ENCODE measurements around the gene DDN.

DDN gene

DNA sequence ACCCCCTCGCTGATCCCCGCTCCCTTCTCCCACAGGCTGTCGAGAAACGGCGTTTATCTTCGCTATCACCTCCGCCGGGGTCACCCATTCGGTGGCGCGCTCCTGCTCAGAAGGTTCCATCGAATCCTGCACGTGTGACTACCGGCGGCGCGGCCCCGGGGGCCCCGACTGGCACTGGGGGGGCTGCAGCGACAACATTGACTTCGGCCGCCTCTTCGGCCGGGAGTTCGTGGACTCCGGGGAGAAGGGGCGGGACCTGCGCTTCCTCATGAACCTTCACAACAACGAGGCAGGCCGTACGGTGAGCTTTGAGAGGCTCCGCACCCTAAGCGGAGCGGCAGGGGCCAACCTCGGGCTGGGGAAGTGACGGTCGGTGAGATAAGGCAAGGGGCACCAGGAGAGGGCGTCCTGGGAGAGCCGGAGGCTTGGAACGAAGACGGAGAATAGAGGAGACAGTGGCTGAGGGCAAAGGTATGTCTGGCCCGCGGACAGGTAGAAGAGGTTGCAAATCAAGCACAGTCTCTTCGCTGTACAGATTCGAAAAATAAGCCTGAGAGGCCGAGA, 18.7 kb downstream of the DDN start:
- no peak for DNase-seq

DNA sequence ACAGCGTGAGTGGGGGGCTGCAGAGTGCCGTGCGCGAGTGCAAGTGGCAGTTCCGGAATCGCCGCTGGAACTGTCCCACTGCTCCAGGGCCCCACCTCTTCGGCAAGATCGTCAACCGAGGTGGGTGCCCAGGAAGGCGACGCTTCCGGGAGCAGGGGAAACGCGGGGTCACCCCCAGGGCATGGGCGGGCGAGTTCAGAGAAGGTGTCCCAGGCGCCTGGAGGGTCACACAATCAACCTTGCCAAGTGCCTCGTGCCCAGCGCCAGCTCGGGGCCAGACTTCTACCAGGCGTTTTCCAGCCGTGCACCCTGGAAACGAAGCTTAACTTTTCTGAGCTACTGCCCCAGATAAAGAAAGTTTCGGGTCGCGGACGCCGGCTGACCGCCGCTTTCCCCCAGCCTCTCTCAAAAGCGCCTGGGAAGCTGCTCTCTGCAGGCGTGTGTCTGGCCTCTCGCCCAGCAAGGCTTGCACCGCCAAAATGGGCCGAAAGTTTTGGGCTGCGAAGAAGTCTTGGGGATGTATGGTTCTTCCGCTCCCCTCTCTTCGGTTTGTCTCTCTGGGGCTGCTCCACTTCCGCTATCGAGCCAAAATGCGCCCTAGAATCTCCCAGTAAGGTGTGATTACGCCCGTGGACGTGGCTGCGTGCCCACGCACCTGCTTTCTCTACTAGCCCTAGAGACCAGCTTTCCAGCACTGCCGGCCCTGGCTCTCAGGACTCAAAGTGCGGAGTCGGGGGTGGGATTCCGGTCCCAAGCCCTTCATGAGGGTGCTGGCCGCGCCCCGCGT, 19.4 kb downstream of the DDN start:
- no peak for DNase-seq

DNA sequence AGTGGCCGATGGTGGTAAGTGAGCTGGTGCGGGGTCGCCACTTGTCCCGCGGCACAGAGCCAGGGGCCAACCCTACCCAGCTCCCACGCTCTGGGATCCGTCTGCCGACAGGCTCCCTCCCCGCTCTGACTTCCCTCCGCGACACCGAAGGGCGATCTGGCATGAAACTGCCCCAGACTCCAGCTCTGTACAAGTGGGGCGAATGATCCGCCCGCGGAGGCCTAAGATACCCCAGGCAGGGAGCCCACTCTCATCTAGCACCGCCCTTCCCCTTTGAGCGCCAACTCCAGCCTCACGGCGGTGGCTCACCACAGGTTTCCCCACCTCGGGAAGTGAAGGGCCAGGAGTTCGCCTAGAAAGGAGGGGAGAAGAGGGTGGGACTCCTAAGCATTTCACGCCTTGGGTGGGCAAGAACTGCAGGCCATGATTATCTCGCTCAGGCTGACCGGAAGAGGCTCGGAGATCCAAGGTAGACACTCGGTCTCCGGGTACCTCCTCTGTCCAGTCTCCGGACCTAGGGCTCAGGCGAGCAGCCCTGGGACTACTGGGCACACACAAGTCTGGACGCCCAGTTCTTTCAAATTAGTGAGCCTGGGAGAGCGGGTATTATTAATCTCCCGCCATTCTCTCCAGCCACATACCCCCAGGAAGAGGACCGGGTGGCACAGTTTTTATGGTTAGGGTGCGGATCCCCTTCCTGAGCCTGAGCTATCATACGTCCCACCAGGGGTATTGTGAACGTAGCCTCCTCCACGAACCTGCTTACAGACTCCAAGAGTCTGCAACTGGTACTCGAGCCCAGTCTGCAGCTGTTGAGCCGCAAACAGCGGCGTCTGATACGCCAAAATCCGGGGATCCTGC, 20.2 kb downstream of the DDN start:
- DNase-seq = no peak

DNA sequence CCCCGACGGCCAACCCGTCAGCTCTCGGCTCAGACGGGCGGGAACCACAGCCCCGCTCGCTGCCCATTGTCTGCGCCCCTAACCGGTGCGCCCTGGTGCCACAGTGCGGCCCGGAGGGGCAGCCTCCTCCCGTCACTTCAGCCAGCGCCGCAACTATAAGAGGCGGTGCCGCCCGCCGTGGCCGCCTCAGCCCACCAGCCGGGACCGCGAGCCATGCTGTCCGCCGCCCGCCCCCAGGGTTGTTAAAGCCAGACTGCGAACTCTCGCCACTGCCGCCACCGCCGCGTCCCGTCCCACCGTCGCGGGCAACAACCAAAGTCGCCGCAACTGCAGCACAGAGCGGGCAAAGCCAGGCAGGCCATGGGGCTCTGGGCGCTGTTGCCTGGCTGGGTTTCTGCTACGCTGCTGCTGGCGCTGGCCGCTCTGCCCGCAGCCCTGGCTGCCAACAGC, 20.9 kb downstream of the DDN start, which contains the start of gene WNT1:
WNT1 (plus strand) TSS at position 32 of the 450 bp plus-strand sequence; CDS start at position 361, 329 bp downstream.
- no peak for DNase-seq

DNA sequence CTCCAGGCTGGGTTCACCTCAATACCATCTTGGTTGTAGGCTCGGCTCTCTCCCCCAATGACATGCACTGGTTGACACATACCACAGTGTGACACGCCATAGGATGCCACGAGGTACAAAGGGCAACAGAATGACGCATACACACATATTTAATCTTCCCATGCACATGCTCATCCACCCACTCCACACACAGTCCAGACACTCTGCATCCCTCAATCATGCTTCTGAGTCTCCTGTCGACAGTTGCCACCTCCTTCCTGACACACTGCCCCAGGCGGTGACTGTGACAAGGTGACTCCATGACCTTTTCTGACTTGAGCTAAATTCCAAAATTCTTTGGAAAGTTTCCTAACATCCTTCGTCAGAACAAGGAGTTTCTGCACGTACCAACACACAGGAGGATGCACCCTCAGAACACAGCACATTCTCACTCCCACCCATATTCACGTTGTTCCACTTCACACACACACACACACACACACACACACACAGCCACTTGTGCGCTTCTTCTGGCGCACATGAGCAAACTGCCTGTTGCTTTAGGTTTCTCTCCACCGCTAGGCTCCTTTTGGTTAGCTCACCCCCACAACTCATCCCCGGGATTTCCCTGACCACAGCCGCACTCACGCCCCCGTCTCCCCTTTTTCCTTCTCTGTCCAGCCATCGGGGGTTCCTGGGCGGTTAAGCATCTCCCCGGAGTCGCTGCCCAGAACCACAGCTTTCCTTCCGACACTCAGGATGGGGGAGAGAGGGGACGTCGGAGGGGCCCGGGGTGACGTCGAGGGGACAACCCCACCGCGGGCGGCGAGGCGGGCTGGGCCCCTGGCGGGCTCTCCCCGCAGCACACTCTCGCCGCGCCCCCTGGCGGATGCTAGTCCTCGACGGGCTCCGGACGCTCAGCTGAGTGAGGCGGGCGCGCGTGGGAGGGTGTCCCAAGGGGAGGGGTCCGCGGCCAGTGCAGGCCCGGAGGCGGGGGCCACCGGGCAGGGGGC, 21.6 kb downstream of the DDN start:
- DNase-seq = peak; percentile 64

DNA sequence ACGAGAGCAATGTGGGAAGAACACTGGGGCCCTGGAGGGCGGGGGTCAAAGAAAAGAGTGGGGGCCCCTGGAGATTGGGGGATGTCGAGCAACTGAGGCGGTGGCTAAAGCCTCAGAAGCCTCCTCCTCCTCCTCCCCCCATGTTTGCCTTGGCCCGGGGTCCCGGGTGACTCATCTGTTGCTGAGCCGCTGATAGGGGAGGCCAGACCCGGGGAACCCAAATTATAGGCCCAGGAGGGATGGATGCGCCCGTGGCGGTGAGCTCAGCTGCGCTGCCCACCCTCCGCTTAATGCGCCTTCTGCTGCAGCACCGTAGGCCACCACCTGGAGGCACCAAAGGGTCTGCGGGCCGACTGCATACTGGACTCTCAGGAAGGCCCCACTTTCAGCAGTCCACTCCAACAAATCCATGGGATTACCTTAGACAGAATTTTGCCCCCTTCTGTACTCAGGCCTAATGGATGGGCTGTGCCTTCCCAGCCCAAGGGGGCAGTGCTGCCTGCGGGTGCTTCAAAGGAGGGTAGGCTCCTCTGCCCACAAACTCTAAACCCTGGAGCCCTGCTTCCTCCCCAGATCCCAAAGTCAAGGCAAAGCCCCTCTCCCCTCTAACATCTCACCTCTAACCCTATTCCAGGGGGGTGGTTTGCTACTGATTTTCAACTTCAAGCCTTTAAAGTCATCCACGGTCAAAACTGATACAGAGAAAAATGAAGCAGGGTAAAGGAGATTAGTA, 25.1 kb downstream of the DDN start:
- DNase-seq = no peak

DNA sequence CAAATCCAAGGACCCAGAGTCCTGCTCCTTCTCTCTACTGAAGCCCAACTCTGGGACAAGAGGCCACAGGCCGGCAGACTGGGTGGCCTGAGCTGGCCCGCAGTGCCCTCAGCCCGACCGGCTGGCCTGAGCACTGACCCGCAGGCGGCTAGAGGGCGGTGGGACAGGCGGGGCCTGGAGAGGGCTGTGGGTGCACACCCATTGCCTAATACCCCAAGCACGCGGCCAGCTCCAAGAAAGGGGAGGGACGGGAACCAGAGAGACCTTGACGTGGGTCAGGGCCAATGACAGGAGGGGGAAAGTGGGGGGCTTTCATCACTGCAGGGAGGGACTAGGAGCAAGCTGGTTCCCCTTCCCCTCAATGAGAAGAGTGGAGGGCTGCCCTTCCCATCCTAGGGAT, 25.6 kb downstream of the DDN start:
- no peak for DNase-seq

DNA sequence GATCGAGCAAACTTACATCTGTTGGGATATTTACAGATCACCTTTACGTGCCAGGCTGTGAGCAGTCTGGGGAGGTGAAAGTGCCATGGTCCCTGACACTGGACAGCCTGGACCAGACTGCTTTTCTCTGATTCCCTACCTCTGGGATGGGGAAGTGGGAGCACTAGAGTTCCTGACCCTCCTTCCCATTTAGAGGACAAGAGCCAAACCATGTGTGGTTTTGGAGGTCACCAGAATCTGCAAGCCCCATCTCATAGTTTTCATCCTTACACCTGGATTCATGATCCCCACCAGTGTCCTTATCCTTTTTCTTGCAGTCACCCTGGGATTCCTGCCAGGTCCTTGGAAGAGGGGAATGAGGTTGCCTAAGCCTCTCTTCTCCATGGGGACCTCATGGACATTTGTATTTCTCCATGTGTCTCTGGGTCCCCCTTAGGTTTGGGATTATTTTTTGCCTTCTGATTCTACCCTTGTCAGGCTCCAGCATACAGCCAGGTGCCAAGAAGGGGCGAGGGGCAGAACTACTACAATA, 26.2 kb downstream of the DDN start:
- DNase-seq = no peak

DNA sequence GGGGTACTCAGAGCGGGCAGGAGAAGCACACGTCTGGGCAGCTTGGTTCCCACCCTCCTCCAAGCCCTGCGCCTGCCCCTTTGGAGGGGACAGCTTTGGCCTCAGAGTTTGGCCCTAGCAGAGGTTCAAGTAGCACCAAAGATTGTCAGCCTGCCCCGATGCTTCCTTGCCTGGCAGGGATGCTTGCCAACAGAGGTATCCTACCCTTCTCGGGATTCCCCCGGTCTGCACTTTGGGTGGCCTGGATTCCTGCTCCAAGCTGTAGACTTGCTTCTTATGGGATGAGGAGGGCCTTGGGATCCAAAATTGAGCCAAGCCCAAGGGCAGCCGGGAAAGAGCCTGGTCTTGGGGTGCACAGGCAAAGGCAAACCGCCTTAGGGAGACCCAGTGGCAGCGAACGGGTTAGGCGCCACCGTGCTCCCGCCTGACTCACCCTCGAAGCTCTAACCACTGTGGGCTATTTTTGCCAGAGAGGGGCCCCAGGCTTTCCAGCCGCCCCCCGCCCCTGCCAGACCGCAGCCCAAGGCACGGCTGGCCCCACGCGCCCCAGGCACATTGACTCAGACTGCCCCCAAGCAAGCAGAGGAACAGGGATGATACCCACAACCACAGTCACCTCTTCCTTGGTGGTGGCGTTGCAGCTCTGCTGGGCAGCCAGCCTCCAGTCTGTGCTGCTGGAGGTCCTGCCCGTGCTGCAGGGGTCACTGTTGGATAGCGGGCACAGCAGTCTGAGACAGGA, 26.8 kb downstream of the DDN start:
- DNase-seq = no peak

DNA sequence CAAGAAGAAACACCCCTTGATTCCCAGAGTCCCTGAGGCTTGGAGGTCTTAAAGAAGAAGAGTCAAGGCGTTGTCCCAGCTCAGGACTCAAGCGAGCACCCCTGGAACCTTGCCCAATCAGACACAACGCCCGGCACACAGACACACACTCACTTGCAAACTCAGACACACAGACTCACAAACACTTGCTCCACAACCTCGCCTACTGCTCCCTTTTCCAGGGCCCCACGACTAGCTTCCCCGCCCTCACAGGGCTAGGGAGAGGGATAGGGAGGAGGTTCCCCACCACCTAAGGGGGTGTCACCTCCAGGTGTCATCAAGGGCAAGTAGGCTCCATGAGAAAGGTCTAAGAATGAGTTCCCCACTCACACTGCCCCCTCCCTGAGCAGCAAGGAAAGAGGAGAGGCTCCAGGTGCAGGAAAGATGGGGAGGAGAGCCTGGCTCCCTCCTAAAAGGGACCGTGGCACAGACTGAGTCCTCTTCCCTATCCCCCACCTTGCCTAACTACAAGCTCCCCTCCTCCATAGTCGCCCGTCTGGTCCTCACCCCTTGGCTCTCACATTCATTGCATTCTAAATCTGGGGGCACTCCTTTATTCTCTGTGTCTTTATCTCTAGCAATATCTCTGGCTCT, 28.4 kb downstream of the DDN start:
- no peak for DNase-seq

DNA sequence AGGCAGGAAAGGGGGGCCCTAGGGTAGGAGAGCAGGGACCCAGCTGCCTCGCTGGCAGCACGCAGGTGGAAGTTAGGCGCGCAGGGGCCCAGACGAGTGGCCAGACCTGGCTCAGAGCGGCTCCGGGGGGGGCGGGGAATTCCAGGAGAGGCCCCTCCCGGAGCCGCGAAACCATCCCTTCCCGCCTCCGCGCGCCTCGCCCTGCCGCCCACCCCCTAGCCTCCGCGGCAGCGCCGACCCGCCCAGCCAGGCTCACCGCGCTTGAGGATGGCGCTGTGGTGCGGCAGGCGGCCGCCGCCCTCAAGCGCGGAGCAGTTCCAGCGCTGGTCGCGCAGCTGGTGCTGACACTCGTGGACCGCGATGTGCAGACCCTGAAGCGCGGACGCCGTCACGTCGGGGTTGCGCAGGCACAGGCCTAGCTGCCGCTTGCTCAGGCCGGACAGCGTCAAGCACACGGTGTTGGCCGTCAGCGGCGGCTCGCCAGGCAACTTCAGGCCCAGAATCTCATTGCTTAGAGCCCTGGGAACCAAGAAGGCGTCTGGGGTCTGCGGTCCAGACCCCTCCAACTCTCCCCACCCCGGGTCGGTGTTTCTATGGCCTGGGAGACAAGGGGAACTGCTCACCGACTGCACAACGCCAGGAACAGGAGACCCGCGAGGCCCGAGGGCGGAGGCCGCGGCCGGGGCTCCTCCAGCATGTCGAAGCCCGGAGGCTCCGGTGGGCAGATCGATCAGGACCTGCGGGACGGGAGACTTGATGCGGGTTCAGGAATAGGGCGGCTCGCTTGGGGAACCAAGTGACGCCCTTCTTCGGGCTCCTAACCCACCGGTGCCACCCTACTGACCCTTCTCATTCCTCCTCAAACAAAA, 29.1 kb downstream of the DDN start:
- DNase-seq = no peak

DNA sequence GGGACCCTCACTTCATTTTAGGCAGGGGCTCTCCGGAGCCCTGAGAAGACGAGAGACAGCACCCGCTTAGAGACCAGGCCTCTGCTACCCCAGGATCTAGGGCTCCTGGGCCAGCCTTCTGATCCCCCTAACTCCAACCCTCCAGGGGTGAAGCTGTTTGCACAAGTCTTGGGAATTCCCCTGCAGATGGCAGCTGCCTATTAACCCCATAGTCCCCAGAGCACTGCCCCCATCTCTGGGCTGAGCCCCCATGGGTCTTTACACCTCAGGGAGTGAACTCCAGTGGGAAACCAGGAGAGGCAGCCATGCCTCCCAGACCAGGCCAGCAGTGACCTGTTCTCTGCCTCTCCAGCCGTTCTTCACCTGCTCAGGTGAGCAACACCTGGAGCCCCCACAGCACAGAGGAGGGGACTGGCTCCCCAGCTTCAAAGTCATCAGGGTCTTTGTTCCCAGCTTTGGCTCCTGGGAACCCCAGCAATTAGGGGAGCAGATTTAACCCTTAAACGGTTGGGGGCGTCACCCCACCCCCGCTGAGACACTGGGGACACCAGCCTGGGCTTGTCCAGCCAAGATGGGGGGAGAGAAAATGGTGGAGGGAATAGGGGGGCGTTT, 29.9 kb downstream of the DDN start:
- no peak for DNase-seq

DNA sequence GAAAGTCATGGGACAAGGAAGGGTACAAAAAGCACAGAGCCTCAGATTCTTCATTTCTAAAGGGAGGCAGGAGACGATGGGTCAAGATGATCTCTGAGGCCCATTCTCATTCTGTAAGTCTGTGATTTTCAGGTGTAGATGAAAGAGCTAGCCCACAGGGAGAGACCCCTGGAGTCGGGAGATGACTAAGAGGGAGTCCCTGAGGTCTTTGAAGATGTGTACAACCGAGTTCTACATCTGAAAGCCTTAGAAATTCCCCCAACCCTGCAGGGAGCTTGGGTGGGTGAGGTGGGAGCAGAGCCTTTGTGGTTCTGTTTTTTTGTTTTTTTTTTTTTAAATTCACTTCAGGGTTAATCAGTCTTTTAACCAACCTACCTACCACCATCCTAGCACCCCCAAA, 30.7 kb downstream of the DDN start:
- no peak for DNase-seq

DNA sequence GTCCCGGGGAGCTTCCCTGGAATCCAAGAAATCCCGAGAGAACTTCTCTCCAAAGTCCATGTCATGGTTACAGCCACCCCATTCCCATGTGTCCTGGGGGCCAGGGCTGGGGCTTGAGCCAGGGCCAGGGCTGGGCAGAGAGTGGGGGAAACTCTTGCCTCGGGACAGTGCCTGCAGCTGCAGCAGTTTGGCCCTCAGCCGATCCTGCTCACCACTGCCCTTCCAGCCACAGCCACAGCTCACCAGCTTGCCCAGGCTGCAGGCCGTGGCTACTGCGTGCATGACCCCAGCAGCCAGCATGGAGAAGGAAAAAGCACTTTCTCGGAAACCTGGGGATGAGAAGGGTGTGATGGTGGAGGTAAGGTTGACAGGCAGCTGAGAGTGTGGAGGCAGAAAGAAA, 31.2 kb downstream of the DDN start:
- DNase-seq = no peak

DNA sequence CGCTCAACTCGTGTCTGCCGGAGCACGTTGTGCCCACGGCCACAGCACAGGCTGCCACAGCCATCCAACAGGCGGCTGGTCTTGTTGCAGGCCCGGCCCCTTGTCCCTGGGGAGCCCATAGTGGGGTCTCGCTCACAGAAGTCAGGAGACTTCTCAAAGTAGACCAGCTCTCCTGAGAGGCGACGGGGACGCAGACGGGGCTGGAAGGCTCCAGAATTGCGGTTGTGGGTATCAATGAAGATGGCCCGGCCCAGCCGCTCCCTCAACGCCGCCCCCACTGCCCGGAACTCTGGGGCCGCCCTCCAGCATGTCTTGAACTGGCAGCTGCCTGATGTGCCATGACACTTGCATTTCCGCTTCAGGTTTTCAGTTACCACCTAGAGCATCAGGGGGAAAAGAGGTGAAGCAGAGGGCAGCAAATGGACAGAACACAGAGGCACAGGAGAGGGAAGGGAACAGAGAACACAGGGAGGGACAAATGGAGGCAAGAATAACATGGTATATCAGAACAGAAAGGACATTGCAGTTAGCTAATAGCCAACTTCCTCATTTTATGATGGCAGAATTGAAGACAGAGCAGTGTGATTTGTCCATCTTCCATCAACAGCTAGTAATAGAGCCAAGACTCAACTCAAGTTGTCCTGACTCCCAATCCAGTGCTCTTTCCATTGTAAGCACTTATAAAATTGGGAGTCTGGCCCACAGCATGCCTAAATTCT, 32.8 kb downstream of the DDN start:
- no peak for DNase-seq

DNA sequence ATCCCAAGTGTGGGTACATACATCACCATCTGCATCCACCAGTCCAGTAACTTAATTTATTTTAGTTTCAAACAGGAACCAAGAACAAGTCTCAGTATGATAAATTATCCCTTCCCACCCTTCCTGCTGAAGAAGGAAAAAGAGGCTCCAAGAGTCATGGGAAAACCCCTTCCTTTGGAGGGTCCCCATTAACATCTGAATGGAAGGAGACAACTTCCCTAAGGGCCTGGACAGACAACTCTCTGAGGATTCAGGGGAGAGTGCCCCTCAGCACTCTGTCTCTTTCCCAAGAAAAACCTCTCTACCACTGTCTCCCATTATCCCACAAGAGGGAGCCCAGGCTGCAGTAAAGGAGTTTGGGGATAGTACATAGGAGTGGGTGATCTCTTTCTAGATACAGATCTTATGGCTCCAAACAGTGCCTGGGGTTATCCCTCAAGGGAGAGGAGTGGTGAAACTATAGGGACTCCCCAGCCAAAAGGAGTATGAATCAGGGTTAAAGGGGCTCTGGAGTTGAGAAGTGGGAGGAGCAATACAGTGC, 33.8 kb downstream of the DDN start:
- no peak for DNase-seq

DNA sequence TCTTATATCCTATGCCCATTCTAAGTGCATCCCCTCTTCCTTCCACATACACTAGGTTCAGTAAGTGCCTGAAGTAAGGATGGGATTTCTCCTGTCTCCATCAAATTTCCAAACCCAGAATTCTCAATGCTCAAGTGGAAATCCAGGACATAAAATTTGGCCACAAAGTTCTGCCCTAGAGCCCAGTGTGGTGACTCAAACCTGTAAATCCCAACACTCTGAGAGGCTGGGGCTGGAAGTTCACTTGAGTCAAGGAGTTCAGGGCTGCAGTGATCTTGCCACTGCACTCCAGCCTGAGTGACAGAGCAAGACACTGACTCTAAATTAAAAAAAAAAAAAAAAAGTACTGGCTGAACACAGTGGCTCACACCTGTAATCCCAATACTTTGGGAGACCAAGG, 37.4 kb downstream of the DDN start:
- DNase-seq = no peak

DNA sequence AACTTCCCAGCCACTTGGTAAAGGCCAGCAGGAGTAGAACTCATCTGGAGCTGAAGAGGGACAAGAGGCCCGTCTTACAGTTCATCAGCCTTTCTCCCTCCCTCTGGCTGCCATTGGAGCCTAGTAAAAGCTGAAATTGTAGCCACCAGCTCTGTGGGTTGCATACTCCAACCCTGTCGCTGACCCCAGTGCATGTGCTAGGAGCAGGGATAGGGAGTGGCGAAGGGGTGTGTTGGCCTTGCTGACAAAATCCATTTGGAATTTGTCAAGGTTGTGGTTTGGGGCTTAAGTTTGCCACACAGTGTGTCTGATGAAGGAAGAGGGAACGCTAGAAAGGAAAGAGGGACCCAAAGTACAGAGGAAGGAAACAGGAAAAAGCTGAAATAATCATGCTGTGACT, 37.8 kb downstream of the DDN start:
- no peak for DNase-seq
